DMS53 treated with DMSO at 0.1 percent for 48 hours (cell line): ENCODE data around the gene CD22.

Experiments used
- DNase-seq: peaks from one replicate; lab custom pipeline; 2025; ENCODE audit not compliant: unreplicated experiment; lab: John Stamatoyannopoulos, UW

Gene CD22

DNA sequence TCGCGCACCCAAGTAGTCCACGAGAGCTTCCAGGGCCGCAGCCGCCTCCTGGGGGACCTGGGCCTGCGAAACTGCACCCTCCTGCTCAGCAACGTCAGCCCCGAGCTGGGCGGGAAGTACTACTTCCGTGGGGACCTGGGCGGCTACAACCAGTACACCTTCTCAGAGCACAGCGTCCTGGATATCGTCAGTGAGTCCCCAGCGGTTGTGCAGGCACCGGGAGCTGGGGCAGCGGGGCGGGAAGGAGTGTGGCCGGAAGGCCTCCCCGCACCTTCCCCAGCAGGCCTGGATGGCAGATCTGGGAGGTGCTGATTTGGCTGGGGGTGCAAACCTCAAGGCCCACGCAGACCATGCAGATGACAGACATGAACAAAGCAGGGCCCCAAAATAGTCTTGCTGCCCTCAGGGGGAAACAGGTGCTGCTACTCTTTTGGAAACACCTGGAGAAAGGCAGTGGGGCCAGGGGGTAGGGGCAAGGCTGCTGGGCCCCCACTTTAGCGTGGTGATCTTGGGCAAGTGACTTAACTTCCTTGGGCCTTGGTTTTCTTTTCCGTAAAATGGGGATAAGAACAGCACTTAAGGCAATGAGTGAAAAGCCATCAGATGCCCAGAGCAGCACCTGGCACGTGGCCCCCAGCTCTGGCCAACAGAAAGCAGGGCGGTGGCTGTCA lies 33.1 kb upstream of the CD22 start:
- no peak for DNase-seq

DNA sequence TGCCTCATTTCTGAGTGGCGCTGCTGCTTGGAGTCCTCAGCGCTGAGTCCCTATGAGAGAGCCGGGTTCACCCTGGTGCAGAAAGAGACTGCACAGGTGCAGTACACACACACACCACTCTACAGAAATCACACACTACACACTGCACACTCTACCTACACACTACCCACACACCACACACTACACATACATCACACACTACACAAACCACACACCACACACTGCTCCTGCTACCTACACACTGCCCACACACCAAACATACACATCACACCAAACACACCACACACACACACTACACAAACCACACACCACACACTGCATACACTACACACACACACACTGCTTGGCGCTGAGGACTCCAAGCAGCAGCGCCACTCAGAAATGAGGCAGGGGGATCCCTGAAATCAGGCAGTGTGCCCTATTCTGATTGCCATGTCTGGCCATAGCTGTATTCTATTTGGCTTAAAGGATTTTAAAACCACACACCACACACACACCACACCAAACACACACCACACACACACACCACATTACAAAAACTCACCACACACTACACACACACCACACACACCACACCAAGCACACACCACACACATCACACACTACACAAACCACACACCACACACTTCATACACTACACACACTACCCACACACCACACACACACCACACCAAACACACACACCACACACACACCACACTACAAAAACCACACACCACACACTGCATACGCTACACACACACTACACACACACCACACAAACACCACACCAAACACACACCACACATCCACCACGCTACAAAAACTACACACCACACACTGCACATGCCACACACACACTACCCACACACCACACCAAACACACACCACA lies 32.1 kb upstream of the CD22 start:
- no peak for DNase-seq

DNA sequence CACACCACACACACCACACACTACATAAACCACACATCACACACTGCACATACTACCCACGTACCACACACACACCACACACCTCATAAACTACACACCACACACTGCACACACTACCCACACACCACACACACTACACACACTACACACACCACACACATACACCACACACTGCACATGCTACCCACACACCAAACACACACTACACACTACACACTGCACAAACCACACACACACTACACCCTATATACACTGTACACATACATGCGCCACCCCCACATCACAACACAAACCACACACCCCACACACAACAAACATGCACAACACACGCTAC lies 31.5 kb upstream of the CD22 start:
- no peak for DNase-seq

DNA sequence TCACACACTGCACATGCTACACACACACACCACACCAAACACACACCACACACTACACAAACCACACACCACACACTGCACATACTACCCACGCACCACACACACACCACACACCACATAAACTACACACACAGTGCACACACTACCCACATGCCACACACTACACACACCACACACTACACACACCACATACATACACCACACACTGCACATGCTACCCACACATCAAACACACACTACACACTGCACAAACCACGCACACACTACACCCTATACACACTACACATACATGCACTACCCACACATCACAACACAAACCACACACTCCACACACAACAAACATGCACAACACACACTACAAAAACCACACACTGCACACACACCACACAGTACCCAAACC lies 31.1 kb upstream of the CD22 start:
- no peak for DNase-seq

DNA sequence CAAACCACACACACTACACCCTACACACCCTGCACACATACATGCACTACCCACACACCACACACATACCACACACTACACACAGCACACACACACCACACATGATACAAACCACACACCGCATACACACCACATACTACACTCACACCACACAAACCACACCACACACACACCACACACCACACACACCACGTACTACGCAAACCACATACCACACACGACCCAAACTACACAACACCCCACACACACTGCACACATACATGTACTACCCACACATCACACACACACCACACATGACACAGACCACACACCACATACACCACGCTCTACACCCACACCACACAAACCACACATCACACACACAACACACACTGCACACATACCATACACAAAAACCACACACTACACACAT lies 30.4 kb upstream of the CD22 start:
- no peak for DNase-seq

DNA sequence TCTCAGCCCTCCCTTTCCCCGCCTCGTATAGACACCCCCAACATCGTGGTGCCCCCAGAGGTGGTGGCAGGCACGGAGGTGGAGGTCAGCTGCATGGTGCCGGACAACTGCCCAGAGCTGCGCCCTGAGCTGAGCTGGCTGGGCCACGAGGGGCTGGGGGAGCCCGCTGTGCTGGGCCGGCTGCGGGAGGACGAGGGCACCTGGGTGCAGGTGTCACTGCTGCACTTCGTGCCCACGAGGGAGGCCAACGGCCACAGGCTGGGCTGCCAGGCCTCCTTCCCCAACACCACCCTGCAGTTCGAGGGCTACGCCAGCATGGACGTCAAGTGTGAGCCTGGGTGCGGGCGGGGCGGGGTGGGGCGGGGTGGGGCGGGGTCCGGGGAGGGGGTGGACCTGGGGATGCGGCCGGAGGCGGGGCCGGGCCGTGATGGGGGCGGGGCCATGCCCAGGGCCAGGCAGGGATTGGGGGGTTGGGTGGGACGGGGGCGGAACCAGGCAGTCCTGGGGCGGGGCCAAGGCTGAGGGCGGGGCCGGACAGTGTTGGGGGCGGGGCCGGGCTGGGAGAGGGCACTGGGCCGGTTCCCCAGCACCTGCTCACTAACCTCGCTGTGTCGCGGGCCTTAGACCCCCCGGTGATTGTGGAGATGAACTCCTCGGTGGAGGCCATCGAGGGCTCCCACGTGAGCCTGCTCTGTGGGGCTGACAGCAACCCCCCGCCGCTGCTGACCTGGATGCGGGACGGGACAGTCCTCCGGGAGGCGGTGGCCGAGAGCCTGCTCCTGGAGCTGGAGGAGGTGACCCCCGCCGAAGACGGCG lies 29.3 kb upstream of the CD22 start:
- no peak for DNase-seq

DNA sequence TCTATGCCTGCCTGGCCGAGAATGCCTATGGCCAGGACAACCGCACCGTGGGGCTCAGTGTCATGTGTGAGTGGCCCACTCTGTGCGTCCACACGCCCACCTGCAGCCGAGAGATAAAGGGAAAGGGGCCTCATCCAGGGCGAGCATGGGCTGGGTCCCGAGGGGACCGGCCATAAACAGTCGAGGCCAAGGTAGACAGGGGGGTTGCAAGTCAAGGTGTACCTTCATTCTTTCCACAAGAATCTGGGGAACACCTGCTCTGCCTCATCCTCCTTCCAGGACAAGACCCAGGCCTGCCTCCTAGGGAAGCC lies 28.7 kb upstream of the CD22 start:
- no peak for DNase-seq

DNA sequence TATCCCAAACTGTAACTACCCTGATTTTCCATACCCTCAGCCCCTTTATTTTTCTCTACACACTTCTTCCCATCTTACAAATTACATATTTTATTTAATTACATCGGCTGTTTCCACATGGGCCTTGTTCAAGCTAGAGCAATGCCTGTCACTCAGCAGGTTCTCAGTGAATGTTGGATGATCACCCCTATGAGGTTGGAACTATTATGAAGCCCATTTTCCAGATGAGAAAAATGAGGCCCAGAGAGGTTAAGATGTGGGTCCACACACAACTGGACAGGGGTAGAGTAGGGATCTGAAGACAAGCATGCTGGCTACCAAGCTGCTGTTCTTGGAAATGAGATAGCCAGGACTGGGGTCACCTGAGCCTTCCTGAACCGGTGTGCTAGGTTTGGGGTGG lies 27.0 kb upstream of the CD22 start:
- DNase-seq, result no peak

DNA sequence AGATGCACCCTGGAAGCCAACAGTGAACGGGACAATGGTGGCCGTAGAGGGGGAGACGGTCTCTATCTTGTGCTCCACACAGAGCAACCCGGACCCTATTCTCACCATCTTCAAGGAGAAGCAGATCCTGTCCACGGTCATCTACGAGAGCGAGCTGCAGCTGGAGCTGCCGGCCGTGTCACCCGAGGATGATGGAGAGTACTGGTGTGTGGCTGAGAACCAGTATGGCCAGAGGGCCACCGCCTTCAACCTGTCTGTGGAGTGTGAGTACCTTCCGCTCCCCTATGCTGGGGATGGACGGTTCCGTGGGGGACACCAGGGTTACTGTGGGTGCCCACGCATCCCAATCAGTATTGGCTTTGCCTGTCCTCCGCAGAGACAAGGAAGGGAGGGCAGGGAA lies 26.5 kb upstream of the CD22 start:
- no peak for DNase-seq

DNA sequence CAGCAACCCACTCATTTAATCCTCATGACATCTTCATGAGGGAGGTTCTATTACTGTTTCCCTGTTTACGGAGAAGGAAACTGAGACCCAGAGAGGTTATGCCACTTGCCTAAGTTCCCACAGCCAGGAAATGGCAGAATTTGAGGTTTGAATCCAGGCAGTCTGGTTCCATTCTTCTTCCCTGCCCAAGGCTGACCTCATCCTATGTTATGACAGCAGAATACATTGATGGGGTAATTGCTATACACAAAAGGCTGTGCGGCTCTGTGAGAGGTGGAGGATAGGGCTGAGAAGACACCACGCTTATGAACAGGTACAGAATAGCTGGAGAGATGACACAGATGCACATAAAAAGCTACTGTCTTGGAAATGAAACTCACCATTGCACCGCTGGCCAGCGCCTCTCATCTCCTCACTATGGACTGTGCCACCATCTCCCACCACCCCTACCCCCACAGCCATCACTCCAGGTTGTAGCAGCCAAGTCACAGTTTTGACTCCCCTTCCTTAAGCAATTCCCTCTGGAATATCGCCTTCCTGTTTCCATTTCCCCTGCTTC lies 25.6 kb upstream of the CD22 start:
- DNase-seq, result no peak

DNA sequence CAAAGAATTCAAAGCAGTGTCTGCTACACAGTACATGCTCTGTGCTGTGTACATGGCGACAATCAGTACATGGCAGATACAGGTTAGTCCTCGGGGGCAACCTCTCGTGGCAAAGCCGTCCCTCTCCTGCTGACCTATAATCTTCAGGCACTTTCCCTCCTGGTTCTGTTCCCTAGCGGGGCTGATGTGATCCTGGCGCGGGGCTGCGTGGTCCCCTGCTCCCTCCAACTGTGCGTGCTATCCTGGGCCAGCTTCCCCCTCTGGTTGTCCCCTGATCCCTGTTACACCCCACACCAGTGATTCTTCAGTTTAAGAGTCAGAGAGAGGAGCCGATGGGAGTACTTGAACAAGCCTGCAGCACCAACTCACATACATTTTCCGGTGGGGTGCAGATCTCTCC lies 25.0 kb upstream of the CD22 start:
- DNase-seq, result no peak

DNA sequence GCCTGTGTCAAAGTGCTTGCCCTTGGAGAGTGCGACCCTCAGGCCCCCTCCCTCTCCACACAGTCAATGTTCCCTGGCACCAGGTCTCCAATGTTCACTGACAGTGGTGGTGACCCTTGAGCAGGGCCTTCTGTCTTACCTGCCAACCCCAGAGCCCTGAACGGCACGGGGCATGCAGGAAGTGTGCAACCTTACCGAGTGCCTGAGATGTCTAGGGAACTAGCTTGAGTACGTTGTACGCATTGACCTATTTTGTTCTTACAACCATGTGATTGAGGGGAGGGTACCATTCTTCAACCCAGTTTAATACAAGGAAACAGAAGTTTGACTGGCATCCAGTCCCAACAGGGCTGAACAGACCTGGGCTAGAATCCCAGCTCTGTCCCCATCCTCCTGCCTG lies 23.8 kb upstream of the CD22 start:
- DNase-seq, result no peak

DNA sequence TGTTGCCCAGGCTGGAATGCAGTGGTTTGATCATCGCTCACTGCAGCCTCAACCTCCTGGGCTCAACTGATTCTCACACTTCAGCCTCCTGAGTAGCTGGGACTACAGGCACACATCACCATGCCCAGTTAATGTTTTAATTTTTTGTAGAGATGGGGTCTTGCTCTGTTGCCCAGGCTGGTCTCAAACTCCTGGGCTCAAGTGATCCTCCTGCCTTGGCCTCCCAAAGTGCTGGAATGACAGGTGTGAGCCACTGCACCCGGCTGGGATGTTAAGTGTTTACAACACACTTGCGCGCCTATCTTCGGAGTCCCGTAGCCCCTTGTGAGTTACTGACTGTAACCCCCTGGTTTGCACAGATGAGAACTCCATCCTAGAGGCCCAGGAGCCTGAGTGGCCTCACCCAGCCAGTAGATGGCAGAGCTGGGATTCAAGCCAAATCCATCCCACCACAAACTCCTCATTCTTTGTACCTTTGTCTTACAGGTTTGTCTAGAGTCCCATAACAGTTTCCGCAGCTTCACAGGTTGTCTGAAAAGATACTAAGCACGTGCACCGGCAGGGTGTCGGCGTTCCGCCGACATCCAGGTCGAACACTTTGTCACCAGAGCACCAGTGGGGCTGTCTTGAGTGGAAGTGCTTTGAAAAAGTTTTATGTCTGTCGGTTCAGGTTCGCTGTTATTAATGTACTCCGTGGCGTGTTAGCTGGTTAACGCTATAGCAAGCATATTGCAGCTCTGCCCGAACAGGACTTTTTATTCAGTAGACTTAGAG lies 22.3 kb upstream of the CD22 start:
- DNase-seq, result no peak

DNA sequence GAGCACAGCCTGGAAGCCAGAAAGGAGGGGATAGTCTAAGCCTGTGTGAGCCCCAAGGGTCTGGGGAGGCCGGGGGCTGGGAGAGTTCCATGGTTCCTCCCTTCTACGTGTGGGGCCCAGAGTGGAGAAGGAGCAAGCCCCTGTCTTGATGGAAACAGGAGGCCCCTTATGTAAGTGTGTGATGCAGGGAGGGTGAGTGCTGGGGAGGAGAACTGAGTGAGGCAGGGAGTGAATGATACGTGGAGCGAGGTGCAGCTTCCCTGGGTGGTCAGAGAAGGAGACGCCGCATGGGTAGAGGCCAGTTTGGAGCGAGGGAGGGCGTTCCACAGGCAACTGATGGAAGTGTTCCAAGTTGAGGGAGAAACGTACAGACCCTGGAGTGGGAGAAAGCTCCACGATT lies 21.1 kb upstream of the CD22 start:
- no peak for DNase-seq

DNA sequence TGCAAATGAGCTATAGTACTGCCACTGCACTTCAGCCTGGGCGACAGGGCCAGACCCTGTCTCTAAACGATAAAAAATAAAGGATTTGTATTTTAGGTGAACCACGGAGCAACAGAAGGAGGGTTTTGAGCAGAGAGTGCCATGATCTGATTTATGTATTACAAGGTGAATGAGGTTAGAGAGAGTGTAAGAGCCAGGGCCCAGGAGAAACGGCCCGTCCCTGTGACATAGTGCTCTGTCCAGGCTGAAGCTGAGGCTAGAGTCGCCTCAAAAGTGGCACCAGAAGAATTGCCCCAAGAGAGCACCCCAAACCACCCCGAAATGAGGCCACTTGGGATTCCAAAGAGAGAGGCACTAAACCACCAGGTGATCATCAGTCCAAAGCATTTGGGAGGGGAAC lies 20.1 kb upstream of the CD22 start:
- no peak for DNase-seq

DNA sequence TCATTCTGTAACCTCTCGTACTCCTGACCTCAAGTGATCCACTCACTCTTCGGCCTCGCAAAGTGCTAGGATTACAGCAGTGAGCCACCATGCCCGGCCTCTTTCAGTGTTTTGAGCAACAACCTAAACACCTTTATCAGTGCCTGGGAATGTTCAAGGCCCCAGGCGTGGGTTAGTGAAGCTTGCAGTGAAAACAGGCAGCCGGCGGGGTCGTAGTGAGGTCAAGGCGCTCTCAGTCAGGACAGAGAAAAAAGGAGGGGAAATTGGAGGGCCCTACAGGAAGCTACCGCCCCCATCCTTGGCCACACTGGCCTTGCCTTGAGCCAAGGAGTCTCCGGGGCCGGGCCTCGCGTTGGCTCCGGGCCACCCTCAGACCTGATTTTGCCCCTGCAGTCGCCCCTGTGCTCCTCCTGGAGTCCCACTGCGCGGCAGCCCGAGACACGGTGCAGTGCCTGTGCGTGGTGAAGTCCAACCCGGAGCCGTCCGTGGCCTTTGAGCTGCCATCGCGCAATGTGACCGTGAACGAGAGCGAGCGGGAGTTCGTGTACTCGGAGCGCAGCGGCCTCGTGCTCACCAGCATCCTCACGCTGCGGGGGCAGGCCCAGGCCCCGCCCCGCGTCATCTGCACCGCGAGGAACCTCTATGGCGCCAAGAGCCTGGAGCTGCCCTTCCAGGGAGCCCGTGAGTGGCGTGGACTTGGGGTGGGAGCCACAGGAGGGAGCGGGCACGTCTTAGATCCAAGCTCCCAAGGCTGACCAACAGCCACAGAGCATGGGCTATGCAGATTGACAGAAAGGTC lies 19.3 kb upstream of the CD22 start:
- no peak for DNase-seq

DNA sequence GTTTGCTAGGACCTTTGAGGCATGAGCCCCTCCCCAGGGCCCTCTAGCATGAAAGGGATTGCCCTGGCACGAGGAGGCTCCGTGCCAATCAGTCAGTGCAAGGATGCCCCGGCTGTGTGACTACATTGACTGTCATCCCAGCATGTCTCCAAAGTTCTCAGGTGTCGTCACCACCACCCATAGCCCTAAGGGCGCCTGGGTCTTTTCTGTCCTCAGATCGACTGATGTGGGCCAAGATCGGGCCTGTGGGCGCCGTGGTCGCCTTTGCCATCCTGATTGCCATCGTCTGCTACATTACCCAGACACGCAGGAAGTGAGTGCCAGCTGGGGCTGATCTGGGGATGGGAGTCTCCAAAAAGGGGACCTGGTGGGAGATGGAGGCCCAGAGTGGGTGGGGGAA lies 18.7 kb upstream of the CD22 start:
- no peak for DNase-seq

DNA sequence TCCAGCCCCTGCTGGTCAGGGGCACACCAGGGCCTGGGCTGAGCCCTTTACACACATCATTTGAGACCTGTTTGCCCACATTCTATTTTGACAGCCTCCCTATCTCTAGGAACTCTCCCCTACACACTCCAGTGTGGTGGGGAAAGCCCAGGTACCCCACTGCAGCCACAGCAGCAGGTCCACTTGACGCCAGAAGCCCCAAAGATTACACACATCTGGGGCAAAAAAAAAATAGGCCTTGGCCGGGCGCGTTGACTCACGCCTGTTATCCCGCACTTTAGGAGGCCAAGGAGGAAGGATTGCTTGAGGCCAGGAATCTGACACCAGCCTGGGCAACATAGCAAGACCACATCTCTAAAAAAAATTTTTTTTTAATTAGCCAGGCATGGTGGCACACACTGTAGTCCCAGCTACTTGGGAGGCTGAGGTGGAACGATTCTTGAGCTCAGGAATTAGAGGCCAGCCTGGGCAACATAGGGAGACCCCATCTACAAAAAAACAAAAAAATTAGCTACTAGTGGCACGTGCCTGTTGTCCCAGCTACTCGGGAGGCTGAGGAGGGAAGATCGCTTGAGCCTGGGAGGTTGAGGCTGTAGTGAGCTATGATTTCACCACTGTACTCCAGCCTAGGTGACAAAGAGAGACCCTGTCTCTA lies 18.0 kb upstream of the CD22 start:
- no peak for DNase-seq

DNA sequence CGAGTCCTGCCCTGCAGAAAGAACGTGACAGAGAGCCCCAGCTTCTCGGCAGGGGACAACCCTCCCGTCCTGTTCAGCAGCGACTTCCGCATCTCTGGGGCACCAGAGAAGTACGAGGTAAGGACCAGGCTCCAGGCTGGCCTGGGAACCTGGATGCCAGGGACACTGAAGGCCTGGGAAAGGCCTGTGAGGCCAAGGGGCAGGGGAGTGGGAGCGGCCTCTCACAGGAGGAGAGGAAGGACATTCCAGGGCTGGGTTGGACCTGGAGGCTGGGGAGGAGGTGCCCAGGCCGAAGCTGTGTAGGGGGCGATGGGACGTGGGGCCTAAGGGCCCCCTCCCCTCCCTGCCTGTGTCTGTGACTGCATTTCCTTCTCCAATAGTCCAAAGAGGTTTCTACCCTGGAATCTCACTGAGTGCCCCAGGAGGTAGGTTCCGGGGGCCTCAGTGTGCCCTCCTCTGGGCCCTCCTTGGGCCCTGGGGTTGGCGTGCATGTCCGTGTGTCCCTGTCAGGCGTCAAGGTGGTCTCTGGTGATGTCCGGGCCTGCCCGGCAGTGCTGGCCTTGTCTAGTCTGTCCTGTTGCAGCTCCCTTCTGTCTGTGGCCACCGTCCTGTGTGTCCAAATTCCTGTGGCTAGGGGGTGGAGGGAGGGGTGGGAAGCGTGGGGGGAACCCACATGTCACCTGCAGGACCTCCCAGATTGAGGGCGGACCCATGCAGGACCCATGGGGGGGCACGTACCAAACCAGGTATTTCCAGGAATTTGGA lies 16.9 kb upstream of the CD22 start:
- no peak for DNase-seq
